Choroid plexus epithelial cell (primary cell): ENCODE measurements around the gene PFKP.
"Not testable (repeated sequence)": the region's sequence is repeated elsewhere in the genome, so short reads cannot be mapped to it uniquely, and the experiment has no call there.

Experiments
- DNase-seq: peaks from one replicate; pipeline ENCODE4 v3.0.0-alpha.2; 2010; ENCODE audit warnings: low read depth
- H3K4me3 ChIP-seq: 2 replicates; pipeline ENCODE4 v1.5.1; 2011; ENCODE audit warnings: low read depth, mild to moderate bottlenecking, control low read depth, low read length, moderate library complexity
- CTCF ChIP-seq: conservative IDR thresholded peaks from 2 replicates; pipeline ENCODE4 v1.5.1; 2011; ENCODE audit warnings: low read depth, mild to moderate bottlenecking, control low read depth, inconsistent platforms, low read length, moderate library complexity

PFKP gene

GRCh38 chr10:3054851-3055199, 12.5 kb upstream of the PFKP start:
- DNase-seq, result peak; percentile 36

GRCh38 chr10:3056280-3057037, 10.9 kb upstream of the PFKP start:
- H3K4me3 ChIP-seq, result no peak overlapping the region
- DNase-seq, result peak; percentile 42
- TF ChIP-seq CTCF, result no peak

More at GRCh38 chr10:3054851-3055199, 12.5 kb upstream of the PFKP start:
- TF ChIP-seq CTCF, result no peak
- no peak overlapping the region for H3K4me3 ChIP-seq

- no peak for DNase-seq
- TF ChIP-seq CTCF, result no peak
Measured at GRCh38 chr10:3057946-3058345, 9.4 kb upstream of the PFKP start.

GRCh38 chr10:3059974-3060373, 7.4 kb upstream of the PFKP start:
- H3K4me3 ChIP-seq, result no peak overlapping the region
- DNase-seq, result no peak
- TF ChIP-seq CTCF, result no peak

More at GRCh38 chr10:3057946-3058345, 9.4 kb upstream of the PFKP start:
- H3K4me3 ChIP-seq, result no peak overlapping the region

GRCh38 chr10:3060481-3060889, 6.9 kb upstream of the PFKP start:
- no peak for DNase-seq
- no peak overlapping the region for H3K4me3 ChIP-seq
- TF ChIP-seq CTCF, result no peak

- H3K4me3 ChIP-seq, DNase-seq: not testable (repeated sequence)
Measured at GRCh38 chr10:3061323-3061898, 5.9 kb upstream of the PFKP start.

- DNase-seq, result no peak
- no peak overlapping the region for H3K4me3 ChIP-seq
- TF ChIP-seq CTCF, result no peak
Measured at GRCh38 chr10:3062502-3063186, 4.7 kb upstream of the PFKP start.
